AG09309 (cell line): ENCODE data around the gene EIPR1.

ENCODE experiments used
- DNase-seq: peaks from one replicate; pipeline ENCODE4 v3.0.0-alpha.2; 2010; ENCODE audit warnings: low read depth
- H3K4me3 ChIP-seq: 2 replicates; pipeline ENCODE4 v1.5.1; 2011; ENCODE audit warnings: mild to moderate bottlenecking, low read depth, low read length, moderate library complexity; ENCODE audit not compliant: control insufficient read depth
- TF ChIP-seq, protein P1 (sequence below): IDR thresholded peaks from 2 replicates; pipeline ENCODE4 v1.5.1; 2011; ENCODE audit warnings: mild to moderate bottlenecking, low read depth, low read length, inconsistent platforms; ENCODE audit not compliant: insufficient read depth, control insufficient read depth; ENCODE audit errors: missing control alignments

The EIPR1 gene

GRCh38 chr2:3248754-3249475, 128.7 kb downstream of the EIPR1 start:
- no peak for DNase-seq
- no peak overlapping the region for H3K4me3 ChIP-seq
- TF ChIP-seq, protein P1, sequence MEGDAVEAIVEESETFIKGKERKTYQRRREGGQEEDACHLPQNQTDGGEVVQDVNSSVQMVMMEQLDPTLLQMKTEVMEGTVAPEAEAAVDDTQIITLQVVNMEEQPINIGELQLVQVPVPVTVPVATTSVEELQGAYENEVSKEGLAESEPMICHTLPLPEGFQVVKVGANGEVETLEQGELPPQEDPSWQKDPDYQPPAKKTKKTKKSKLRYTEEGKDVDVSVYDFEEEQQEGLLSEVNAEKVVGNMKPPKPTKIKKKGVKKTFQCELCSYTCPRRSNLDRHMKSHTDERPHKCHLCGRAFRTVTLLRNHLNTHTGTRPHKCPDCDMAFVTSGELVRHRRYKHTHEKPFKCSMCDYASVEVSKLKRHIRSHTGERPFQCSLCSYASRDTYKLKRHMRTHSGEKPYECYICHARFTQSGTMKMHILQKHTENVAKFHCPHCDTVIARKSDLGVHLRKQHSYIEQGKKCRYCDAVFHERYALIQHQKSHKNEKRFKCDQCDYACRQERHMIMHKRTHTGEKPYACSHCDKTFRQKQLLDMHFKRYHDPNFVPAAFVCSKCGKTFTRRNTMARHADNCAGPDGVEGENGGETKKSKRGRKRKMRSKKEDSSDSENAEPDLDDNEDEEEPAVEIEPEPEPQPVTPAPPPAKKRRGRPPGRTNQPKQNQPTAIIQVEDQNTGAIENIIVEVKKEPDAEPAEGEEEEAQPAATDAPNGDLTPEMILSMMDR, result no peak

DNA sequence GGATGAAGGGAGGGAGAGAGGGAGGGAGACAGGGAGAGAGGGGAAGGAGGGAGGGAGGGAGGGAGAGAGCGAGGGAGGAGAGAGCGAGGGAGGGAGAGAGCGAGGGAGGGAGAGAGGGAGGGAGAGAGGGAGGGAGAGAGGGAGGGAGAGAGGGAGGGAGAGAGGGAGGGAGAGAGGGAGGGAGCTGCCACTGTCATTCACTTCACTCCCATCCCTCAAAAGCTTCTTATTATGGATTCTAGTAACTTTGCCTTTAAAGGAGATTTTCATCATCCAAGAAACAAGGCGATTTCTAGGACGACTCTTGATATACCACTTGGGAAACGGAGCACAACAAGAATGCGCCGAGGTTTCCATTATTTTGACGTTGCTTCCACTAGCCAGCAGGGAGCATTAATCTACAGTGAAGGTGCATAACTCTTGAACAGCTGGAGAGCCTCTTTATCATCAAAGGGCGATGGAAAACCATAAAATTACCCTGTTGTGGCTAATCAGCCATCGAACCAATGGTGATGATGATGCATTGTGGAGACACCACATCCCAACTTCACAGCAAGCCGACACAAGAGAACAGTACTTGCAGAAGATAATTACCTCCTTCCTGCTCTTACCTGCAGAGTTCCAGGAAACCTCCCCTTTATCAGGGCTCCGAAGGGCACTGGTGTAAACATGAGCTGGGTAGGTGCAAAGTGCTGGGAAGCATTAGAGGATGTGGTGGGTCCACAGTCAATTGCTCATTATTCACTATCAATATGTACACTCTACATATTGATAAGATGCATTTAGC, 130.5 kb downstream of the EIPR1 start:
- H3K4me3 ChIP-seq, result no peak overlapping the region
- no peak for DNase-seq
- TF ChIP-seq, protein P1, result no peak

- DNase-seq, result no peak
- TF ChIP-seq, protein P1, result no peak
- H3K4me3 ChIP-seq, result no peak overlapping the region
Observed at GRCh38 chr2:3246406-3246805, 131.2 kb downstream of the EIPR1 start.

- no peak for DNase-seq
- no peak overlapping the region for H3K4me3 ChIP-seq
- TF ChIP-seq, protein P1, result no peak
Observed at GRCh38 chr2:3244486-3244885, 133.1 kb downstream of the EIPR1 start.

- TF ChIP-seq, protein P1, result no peak
- DNase-seq, result no peak
- H3K4me3 ChIP-seq, result no peak overlapping the region
Observed at GRCh38 chr2:3243804-3244203, 133.8 kb downstream of the EIPR1 start.

GRCh38 chr2:3242747-3243369, 134.8 kb downstream of the EIPR1 start:
- DNase-seq, result no peak
- TF ChIP-seq, protein P1, result no peak
- no peak overlapping the region for H3K4me3 ChIP-seq
